ENCODE data around the gene CIAO1. TPM values are rescaled to one million over a fixed set of nuclear protein-coding genes. Genes with fewer than 3 reads are reported as not detected.

Gene CIAO1
- total RNA-seq, 1 donor from 2014 or later = 58.6 TPM

DNA sequence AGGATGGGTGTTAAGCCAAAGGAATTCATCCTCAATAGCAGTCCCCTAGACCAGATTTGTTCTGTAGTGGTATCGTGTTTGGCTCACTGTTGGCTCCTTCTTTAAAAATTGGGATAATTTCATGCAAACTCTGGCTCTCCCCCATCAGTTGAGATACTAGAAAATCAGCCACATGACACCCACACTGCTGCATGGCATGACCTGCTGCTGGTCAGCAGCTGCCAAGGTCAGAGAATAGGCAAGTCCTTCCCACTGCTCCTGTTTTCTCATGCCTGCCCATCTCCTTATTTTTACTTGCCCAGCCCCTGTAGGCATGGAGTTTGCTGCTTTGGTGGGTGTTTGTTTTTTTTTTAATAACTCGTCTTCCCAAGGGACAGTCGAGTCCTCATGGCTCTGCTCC is 40.3 kb downstream of the CIAO1 start:
- H3K27me3 Mint-ChIP-seq (ENCODE audit: low read depth, unreplicated experiment) = no peaks in the 10 kb centered on the region
- peak overlapping the region; percentile 86 for H3K27ac Mint-ChIP-seq (ENCODE audit: unreplicated experiment)
- Histone ChIP-seq H3K9me3 (ENCODE audit: insufficient read depth, low read depth, low read length) (no peaks in the 10 kb centered on the region), H3K4me2 (ENCODE audit: low read length) (peak overlapping the region; percentile 98), H3K27me3 (ENCODE audit: insufficient read depth, low read length) (no peaks in the 10 kb centered on the region), H3K9ac (ENCODE audit: low read length) (peak overlapping the region; percentile 96), H3K79me2 (ENCODE audit: insufficient read depth, low read length) (peaks cover 40% of the 10 kb centered on the region), H4K20me1 (ENCODE audit: insufficient read depth, low read length) (peaks cover 15% of the 10 kb centered on the region), H3K4me1 (ENCODE audit: insufficient read depth, low read length) (peaks cover 12% of the 10 kb centered on the region), H3K4me3 (ENCODE audit: insufficient read depth, low read depth, low read length) (peak overlapping the region; percentile 99), H2AFZ (ENCODE audit: low read depth, low read length) (peak overlapping the region; percentile 96), H3K36me3 (ENCODE audit: insufficient read depth, low read length) (peaks cover 20% of the 10 kb centered on the region), H3K27ac (ENCODE audit: low read depth, low read length) (no peak overlapping the region)
- H3K4me1 Mint-ChIP-seq (ENCODE audit: low read depth, unreplicated experiment) = peaks cover 16% of the 10 kb centered on the region
- FAIRE-seq (no peak), DNase-seq (ENCODE audit: low read depth) (no peak)
- peaks cover 4% of the 10 kb centered on the region for H3K36me3 Mint-ChIP-seq (ENCODE audit: low read depth, unreplicated experiment)
- TF ChIP-seq CTCF (IDR thresholded peaks at IDR 0.05; ENCODE audit: insufficient read depth, low read depth, low read length) (no peak), EZH2 (IDR thresholded peaks at IDR 0.05; ENCODE audit: insufficient read depth, low read length) (no peak)
- H3K9me3 Mint-ChIP-seq (ENCODE audit: unreplicated experiment) = no peaks in the 10 kb centered on the region
- peak overlapping the region; percentile 99 for H3K4me3 Mint-ChIP-seq (ENCODE audit: unreplicated experiment)

DNA sequence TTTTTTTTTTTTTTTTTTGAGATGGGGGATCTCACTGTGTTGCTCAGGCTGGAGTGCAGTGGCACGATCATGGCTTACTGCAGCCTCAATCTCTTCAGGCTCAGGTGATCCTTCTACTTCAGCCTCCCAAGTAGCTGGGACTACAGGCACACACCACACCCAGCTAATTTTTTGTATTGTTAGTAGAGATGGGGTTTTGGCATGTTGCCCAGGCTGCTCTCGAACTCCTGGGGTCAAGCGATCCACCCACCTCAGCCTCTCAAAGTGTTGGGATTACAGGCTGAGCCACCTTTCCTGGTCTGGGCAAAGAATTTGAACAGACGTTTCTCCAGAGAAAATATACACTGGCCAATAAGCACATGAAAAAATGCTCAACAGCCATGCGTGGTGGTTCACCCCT is 42.2 kb downstream of the CIAO1 start:
- H3K9me3 ChIP-seq (ENCODE audit: insufficient read depth, low read depth, low read length) = no peaks in the 10 kb centered on the region
- no peaks in the 10 kb centered on the region for H3K27me3 ChIP-seq (ENCODE audit: insufficient read depth, low read length)
- peaks cover under 1% of the 10 kb centered on the region for H4K20me1 ChIP-seq (ENCODE audit: insufficient read depth, low read length)
- no peak for DNase-seq (ENCODE audit: low read depth)
- Mint-ChIP-seq H3K4me3 (ENCODE audit: unreplicated experiment) (no peak overlapping the region), H3K27me3 (ENCODE audit: low read depth, unreplicated experiment) (no peaks in the 10 kb centered on the region), H3K27ac (ENCODE audit: unreplicated experiment) (no peak overlapping the region), H3K36me3 (ENCODE audit: low read depth, unreplicated experiment) (peaks cover under 1% of the 10 kb centered on the region), H3K9me3 (ENCODE audit: unreplicated experiment) (no peaks in the 10 kb centered on the region), H3K4me1 (ENCODE audit: low read depth, unreplicated experiment) (peaks cover 16% of the 10 kb centered on the region)
- H3K4me3 ChIP-seq (ENCODE audit: insufficient read depth, low read depth, low read length) = no peak overlapping the region
- peaks cover 12% of the 10 kb centered on the region for H3K4me1 ChIP-seq (ENCODE audit: insufficient read depth, low read length)
- TF ChIP-seq EZH2 (IDR thresholded peaks at IDR 0.05; ENCODE audit: insufficient read depth, low read length) = no peak
- TF ChIP-seq CTCF (IDR thresholded peaks at IDR 0.05; ENCODE audit: insufficient read depth, low read depth, low read length) = no peak
- no peak overlapping the region for H3K27ac ChIP-seq (ENCODE audit: low read depth, low read length)
- peaks cover 22% of the 10 kb centered on the region for H3K79me2 ChIP-seq (ENCODE audit: insufficient read depth, low read length)
- peaks cover 2% of the 10 kb centered on the region for H3K36me3 ChIP-seq (ENCODE audit: insufficient read depth, low read length)
- no peak for FAIRE-seq
- H2AFZ ChIP-seq (ENCODE audit: low read depth, low read length) = no peak overlapping the region
- no peak overlapping the region for H3K4me2 ChIP-seq (ENCODE audit: low read length)
- H3K9ac ChIP-seq (ENCODE audit: low read length) = no peak overlapping the region

DNA sequence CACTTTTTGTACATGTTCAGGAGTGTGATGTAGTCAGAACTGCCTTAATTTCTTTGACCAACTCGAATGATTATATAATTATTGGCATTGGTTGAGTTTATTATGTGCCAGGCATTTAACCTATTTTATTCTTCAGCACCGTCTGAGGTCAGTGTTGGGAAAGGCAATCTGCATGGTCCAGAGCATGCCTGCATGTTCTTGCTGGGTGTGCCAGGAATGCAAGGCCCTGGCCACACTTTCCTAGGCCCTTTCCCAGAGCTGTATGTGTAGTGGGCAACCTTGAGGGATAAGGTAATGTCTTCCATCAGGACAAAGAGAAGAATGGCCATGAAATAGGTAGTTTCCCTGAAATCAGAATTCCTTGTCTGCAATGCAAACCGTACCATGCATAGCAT is 49.0 kb downstream of the CIAO1 start:
- peaks cover 8% of the 10 kb centered on the region for H3K4me1 Mint-ChIP-seq (ENCODE audit: low read depth, unreplicated experiment)
- no peak overlapping the region for H2AFZ ChIP-seq (ENCODE audit: low read depth, low read length)
- H3K4me3 ChIP-seq (ENCODE audit: insufficient read depth, low read depth, low read length) = no peak overlapping the region
- H3K4me2 ChIP-seq (ENCODE audit: low read length) = peak overlapping the region; percentile 67
- no peaks in the 10 kb centered on the region for H3K9me3 Mint-ChIP-seq (ENCODE audit: unreplicated experiment)
- H3K27ac ChIP-seq (ENCODE audit: low read depth, low read length) = peak overlapping the region; percentile 45
- H3K27me3 ChIP-seq (ENCODE audit: insufficient read depth, low read length) = no peaks in the 10 kb centered on the region
- H3K9ac ChIP-seq (ENCODE audit: low read length) = no peak overlapping the region
- no peak overlapping the region for H3K27ac Mint-ChIP-seq (ENCODE audit: unreplicated experiment)
- no peaks in the 10 kb centered on the region for H3K9me3 ChIP-seq (ENCODE audit: insufficient read depth, low read depth, low read length)
- H3K79me2 ChIP-seq (ENCODE audit: insufficient read depth, low read length) = no peaks in the 10 kb centered on the region
- H3K4me3 Mint-ChIP-seq (ENCODE audit: unreplicated experiment) = no peak overlapping the region
- peaks cover 15% of the 10 kb centered on the region for H3K4me1 ChIP-seq (ENCODE audit: insufficient read depth, low read length)
- H3K36me3 Mint-ChIP-seq (ENCODE audit: low read depth, unreplicated experiment) = no peaks in the 10 kb centered on the region
- H4K20me1 ChIP-seq (ENCODE audit: insufficient read depth, low read length) = no peaks in the 10 kb centered on the region
- FAIRE-seq (no peak), DNase-seq (ENCODE audit: low read depth) (no peak)
- no peaks in the 10 kb centered on the region for H3K36me3 ChIP-seq (ENCODE audit: insufficient read depth, low read length)
- H3K27me3 Mint-ChIP-seq (ENCODE audit: low read depth, unreplicated experiment) = no peaks in the 10 kb centered on the region
- TF ChIP-seq CTCF (IDR thresholded peaks at IDR 0.05; ENCODE audit: insufficient read depth, low read depth, low read length) (no peak), EZH2 (IDR thresholded peaks at IDR 0.05; ENCODE audit: insufficient read depth, low read length) (no peak)

All from astrocyte (in vitro differentiated cells and primary cell).